Measurements from ENCODE around the gene COPS7A. TPM values are rescaled to one million over a fixed set of nuclear protein-coding genes. Genes with fewer than 3 reads are reported as not detected.

COPS7A gene
- total RNA-seq, 3 donors from 2014 or later = 32.8 to 47.2 (median 39.2) TPM

GRCh38 chr12:6757028-6757690, 33.3 kb downstream of the COPS7A start:
- ATAC-seq = no peak

DNA sequence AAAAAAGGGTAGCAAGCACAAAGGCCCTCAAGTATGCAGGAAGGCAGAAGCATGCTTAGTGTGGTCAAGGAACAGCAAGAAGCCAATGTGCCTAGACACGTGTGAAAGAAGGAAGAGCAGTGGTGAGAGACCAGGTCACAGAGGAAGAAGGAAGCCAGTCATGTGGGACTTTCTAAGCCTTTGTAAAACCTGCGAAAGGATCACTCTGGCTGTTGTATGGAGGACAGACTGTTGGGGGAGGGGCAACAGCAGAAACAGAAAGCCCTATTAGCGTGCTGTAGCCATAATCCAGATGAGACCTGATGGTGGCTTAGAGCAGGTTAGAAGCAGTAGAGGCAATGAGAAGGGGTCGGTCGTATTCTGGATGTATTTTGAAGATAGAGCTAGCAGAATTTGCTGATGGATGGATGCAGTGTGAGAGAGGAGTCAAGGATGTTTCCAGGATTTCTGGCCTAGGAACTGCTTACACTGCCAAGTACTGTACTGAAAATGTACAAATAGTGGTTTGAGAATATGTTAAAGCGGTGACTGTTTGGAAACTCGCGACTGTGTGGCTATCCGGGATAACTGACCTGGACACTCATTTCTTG, 34.8 kb downstream of the COPS7A start:
- intact Hi-C loops (cut with DNase I, micrococcal nuclease) = no loop called here
- no peak for TF ChIP-seq CTCF (IDR thresholded peaks at IDR 0.05)
- Histone ChIP-seq H3K4me3 (no peak overlapping the region), H3K9me3 (no peaks in the 10 kb centered on the region), H3K4me1 (ENCODE audit: low read depth) (peaks cover 3% of the 10 kb centered on the region), H3K36me3 (ENCODE audit: low read depth) (no peaks in the 10 kb centered on the region)
- no peak for DNase-seq
- ATAC-seq = no peak

More at GRCh38 chr12:6757028-6757690, 33.3 kb downstream of the COPS7A start:
- Histone ChIP-seq H3K4me1 (ENCODE audit: low read depth) (peaks cover 4% of the 10 kb centered on the region), H3K36me3 (ENCODE audit: low read depth) (no peaks in the 10 kb centered on the region), H3K9me3 (no peaks in the 10 kb centered on the region), H3K4me3 (no peak overlapping the region)
- intact Hi-C loops (cut with DNase I, micrococcal nuclease) = no loop called here
- no peak for DNase-seq
- no peak for TF ChIP-seq CTCF (IDR thresholded peaks at IDR 0.05)

DNA sequence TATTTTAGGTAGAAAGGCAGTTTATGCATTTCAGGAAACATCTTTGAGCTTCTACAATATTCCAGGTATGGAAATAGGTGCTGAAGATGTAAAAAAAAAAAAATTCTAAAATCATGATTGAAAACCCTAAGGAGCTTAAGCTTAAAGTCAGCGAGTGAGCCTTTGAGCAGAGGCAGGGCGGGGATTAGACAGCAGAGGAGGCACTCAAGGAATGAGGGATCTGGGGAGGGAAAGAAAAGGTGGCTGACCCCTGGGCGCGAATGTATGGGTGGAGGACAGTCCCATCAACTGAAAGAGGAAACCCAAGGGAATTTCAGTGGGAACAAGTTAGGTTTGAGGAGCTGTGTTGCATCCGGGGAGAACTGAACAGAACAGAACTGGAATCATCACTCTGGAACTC, 35.9 kb downstream of the COPS7A start:
- H3K36me3 ChIP-seq (ENCODE audit: low read depth) = no peaks in the 10 kb centered on the region
- H3K4me1 ChIP-seq (ENCODE audit: low read depth) = peaks cover 8% of the 10 kb centered on the region
- intact Hi-C loops (cut with DNase I, micrococcal nuclease) = no loop called here
- H3K9me3 ChIP-seq = no peaks in the 10 kb centered on the region
- TF ChIP-seq CTCF (IDR thresholded peaks at IDR 0.05) = no peak
- ATAC-seq (no peak), DNase-seq (no peak)
- H3K4me3 ChIP-seq = no peak overlapping the region

DNA sequence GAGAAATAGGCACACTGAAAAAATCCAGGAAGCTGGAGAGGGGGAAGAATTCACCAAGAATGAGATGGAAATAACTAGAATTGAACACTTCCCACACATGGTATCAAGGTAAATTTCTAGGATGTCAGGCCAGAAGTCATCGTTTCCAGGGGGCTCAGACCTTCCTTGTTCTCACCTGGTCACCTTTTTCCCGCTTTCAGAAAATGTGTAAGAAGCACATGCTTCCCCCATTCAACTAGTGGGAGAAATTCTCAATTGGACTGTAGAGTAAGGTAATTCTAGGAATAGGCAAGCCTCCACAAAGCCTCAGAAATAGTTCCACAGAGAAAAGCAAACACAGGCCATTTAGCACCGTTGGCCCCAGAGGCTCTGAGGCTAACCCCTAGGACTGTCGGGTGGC, 39.5 kb downstream of the COPS7A start:
- intact Hi-C loops (cut with DNase I, micrococcal nuclease) = no loop called here
- ATAC-seq = no peak
- Histone ChIP-seq H3K36me3 (ENCODE audit: low read depth) (no peaks in the 10 kb centered on the region), H3K4me3 (no peak overlapping the region), H3K4me1 (ENCODE audit: low read depth) (peaks cover 30% of the 10 kb centered on the region), H3K9me3 (no peaks in the 10 kb centered on the region)
- no peak for DNase-seq
- no peak for TF ChIP-seq CTCF (IDR thresholded peaks at IDR 0.05)

DNA sequence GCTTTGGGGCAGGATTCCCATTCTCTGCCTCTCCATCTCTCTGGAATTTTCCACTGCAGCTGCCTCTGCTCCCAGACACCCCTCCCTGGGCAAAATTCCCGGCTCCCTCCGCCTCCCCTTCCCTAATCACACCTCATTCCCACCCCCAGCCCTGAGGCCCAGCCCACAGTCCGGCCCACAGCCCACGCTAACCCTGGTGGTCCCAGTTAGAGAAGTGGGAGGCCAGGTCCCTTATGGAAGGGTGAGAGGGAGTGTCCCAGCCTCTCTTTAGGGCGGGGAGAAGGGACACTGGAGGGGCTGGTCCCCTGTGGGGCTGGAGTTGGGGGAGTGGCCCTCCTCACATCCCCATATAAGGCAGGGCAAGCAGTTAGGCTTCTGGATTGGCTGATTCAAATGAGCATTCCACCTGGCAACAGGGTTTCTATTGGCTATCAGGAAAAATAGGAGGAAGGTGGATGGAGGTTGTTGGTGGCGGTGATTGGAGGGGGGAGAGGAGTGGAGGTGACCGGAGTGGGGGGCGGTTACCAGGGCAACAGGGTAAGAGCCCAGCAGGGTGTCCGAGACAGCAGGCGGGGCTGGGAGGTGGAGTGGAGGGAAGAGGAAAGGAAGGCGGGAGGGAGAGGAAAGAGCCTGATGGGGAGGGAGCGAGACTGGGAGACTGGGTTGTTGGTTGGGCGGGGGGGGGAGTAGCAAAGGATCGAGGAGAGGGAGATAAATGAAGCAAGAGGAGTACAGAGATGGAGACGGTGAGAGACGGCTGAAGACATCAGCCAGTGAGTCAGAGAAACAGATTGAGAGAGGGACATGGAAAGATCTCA, 40.4 kb downstream of the COPS7A start:
- no peaks in the 10 kb centered on the region for H3K36me3 ChIP-seq (ENCODE audit: low read depth)
- TF ChIP-seq CTCF (IDR thresholded peaks at IDR 0.05) = no peak
- H3K9me3 ChIP-seq = no peaks in the 10 kb centered on the region
- ATAC-seq = peak; percentile 80
- intact Hi-C loops (cut with DNase I, micrococcal nuclease) = no loop called here
- peaks cover 34% of the 10 kb centered on the region for H3K4me1 ChIP-seq (ENCODE audit: low read depth)
- H3K4me3 ChIP-seq = no peak overlapping the region
- DNase-seq = peak; percentile 83 to 92 (median 86)
